HG02870 (cell line): ENCODE measurements around the gene ZDHHC14.

Source experiments
- ATAC-seq: cut with Tn5 transposase; IDR thresholded peaks from one replicate; pipeline ENCODE4 v1.9.1; 2021; ENCODE audit warnings: mild to moderate bottlenecking, moderate library complexity; ENCODE audit not compliant: unreplicated experiment

ZDHHC14 gene

DNA sequence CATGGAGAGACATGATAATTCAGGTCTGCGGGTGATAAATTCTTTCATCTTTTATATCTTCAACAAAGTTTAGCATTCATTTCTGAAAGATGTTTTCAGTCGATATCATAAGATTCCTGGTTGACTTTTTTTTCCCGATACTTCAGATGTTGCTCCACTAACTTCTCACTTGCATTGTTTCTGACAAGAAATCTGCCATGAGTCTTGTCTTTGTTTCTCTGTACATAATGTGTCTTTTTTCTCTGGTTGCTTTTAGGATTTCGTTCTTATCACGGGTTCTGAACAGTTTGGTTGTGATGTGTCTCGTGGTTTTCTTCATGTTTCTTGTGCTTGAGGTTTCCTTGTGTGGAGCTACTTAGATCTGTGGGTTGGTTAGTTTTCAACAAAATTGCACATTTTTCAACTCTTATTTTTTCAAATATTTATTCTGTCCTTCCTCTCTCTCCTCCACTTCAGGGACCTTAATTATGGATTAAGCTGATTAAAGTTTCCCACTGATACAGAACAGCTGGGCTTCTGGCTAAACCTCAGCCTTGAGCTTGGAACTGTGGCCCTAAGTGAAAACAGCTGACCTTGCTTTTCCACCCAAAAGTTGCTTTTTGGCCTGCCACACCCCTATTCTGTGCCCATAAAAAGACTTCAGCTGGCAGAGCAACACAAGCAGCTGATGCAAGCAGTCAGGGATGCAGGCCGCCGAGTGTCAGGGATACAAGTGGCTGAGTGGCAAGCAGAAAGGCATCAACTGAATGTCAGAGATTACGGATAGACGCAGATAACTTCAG, 344.2 kb downstream of the ZDHHC14 start:
- no peak for ATAC-seq

DNA sequence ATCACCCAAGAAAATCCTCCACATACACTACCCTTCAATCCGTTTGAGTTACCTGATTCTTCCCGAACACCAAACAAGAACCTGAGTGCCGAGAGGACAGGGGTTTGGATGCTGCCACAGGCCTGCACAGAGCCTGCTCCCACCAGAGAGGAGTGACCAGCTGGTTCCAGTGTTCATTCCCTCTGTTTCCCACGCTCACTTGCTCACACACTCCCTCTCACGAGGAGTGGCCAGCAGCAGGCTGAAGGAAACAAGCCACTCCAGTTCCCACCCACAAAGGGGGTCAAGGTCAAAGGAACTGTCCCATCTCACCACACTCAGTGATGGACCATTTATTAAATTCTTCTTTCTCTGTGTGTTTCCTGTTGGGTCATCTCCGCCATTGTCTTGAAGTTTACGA, 344.8 kb downstream of the ZDHHC14 start:
- ATAC-seq: no peak

DNA sequence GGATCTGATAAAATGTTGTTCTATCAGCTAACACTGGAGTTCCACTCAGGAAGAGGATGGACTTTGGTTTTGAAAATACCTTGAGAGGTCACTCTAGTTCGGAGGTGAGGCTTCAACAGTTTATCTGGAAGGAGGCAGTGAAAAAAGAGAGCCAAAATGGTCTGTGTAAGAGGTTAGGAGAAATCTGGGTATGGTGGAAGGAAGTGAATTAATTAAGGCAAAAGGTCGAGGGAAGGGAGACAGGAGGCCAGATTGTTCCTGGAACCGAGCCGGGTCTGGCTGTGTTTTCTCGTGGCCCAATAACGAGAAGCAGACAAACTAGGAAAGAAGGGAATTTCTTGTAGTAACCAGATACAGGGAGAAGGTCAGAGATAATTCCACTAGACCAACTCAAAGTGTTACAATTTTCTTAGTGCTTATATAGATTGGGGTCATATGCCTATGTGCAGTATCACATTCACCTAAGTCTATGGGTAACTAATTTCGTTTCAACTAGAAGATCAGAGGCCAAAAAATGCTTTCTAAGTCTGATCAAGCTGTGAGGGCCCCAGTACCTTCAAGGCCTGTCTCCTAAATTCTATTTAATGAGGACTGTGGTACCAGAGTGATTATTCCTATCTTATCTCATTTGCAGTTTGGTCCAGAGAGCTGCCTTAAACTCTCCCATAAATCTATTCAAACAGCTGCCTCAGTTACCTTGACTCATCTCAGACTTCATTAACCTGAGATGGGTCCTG, 346.1 kb downstream of the ZDHHC14 start:
- no peak for ATAC-seq
